Measurements from ENCODE around the gene VIT. TPM values are rescaled to one million over a fixed set of nuclear protein-coding genes. Genes with fewer than 3 reads are reported as not detected.

The VIT gene
- total and polyA plus RNA-seq, 2 experiments from 2014 or later, result not detected

GRCh38 chr2:36653967-36654694 is 42.4 kb upstream of the VIT start:
- H3K4me1 ChIP-seq (ENCODE audit: insufficient read depth), result no peaks in the 10 kb centered on the region; the same call in 1 of the 2 replicates
- Mint-ChIP-seq H3K4me3 (no peak overlapping the region), H3K4me1 (peaks cover 9% of the 10 kb centered on the region), H3K36me3 (ENCODE audit: low read depth) (no peaks in the 10 kb centered on the region), H3K27me3 (ENCODE audit: insufficient read depth, low read depth, poor library complexity) (no peaks in the 10 kb centered on the region), H3K27ac (no peak overlapping the region), H3K9me3 (no peaks in the 10 kb centered on the region; the same call in 2 of the 3 replicates)
- H2AFZ ChIP-seq, result no peak overlapping the region
- ATAC-seq (no peak), DNase-seq (ENCODE audit: low spot score) (no peak)
- TF ChIP-seq JUNB (IDR thresholded peaks at IDR 0.05; ENCODE audit: unreplicated experiment) (no peak), EZH2phosphoT487 (IDR thresholded peaks at IDR 0.05; ENCODE audit: unreplicated experiment) (no peak), ZNF331 (CRISPR knock-in tag; IDR thresholded peaks at IDR 0.05; ENCODE audit: low read depth) (no peak), STAT1 (IDR thresholded peaks at IDR 0.05; ENCODE audit: unreplicated experiment) (no peak), EZH2 (IDR thresholded peaks at IDR 0.05; ENCODE audit: low read depth, unreplicated experiment) (no peak), NANOG (IDR thresholded peaks at IDR 0.05; ENCODE audit: borderline replicate concordance) (no peak), POLR2AphosphoS5 (IDR thresholded peaks at IDR 0.05; ENCODE audit: low read depth) (no peak), ZNF462 (CRISPR knock-in tag; IDR thresholded peaks at IDR 0.05) (no peak), ZNF114 (CRISPR knock-in tag; IDR thresholded peaks at IDR 0.05) (no peak), CREB1 (CRISPR knock-in tag; IDR thresholded peaks at IDR 0.05; ENCODE audit: low read depth) (no peak)
- TF ChIP-seq, protein P1, sequence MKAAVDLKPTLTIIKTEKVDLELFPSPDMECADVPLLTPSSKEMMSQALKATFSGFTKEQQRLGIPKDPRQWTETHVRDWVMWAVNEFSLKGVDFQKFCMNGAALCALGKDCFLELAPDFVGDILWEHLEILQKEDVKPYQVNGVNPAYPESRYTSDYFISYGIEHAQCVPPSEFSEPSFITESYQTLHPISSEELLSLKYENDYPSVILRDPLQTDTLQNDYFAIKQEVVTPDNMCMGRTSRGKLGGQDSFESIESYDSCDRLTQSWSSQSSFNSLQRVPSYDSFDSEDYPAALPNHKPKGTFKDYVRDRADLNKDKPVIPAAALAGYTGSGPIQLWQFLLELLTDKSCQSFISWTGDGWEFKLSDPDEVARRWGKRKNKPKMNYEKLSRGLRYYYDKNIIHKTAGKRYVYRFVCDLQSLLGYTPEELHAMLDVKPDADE (IDR thresholded peaks at IDR 0.05), result no peak
- TF ChIP-seq, protein P2, sequence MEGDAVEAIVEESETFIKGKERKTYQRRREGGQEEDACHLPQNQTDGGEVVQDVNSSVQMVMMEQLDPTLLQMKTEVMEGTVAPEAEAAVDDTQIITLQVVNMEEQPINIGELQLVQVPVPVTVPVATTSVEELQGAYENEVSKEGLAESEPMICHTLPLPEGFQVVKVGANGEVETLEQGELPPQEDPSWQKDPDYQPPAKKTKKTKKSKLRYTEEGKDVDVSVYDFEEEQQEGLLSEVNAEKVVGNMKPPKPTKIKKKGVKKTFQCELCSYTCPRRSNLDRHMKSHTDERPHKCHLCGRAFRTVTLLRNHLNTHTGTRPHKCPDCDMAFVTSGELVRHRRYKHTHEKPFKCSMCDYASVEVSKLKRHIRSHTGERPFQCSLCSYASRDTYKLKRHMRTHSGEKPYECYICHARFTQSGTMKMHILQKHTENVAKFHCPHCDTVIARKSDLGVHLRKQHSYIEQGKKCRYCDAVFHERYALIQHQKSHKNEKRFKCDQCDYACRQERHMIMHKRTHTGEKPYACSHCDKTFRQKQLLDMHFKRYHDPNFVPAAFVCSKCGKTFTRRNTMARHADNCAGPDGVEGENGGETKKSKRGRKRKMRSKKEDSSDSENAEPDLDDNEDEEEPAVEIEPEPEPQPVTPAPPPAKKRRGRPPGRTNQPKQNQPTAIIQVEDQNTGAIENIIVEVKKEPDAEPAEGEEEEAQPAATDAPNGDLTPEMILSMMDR (conservative IDR thresholded peaks at IDR 0.05; ENCODE audit: low read depth in 2 of 2), result no peak
- TF ChIP-seq, protein P3, sequence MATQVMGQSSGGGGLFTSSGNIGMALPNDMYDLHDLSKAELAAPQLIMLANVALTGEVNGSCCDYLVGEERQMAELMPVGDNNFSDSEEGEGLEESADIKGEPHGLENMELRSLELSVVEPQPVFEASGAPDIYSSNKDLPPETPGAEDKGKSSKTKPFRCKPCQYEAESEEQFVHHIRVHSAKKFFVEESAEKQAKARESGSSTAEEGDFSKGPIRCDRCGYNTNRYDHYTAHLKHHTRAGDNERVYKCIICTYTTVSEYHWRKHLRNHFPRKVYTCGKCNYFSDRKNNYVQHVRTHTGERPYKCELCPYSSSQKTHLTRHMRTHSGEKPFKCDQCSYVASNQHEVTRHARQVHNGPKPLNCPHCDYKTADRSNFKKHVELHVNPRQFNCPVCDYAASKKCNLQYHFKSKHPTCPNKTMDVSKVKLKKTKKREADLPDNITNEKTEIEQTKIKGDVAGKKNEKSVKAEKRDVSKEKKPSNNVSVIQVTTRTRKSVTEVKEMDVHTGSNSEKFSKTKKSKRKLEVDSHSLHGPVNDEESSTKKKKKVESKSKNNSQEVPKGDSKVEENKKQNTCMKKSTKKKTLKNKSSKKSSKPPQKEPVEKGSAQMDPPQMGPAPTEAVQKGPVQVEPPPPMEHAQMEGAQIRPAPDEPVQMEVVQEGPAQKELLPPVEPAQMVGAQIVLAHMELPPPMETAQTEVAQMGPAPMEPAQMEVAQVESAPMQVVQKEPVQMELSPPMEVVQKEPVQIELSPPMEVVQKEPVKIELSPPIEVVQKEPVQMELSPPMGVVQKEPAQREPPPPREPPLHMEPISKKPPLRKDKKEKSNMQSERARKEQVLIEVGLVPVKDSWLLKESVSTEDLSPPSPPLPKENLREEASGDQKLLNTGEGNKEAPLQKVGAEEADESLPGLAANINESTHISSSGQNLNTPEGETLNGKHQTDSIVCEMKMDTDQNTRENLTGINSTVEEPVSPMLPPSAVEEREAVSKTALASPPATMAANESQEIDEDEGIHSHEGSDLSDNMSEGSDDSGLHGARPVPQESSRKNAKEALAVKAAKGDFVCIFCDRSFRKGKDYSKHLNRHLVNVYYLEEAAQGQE (IDR thresholded peaks at IDR 0.05; ENCODE audit: unreplicated experiment), result no peak
- no peak overlapping the region for H3K27ac ChIP-seq (ENCODE audit: low read depth)
- no peak overlapping the region for H3K4me2 ChIP-seq
- H3K9me2 ChIP-seq (ENCODE audit: insufficient read depth), result 0 out of 2 replicates have a peak, but pooled peaks cover 7% of the 10 kb centered on the region
- no peaks in the 10 kb centered on the region for H4K20me1 ChIP-seq (replicated peaks; ENCODE audit: insufficient read depth)
- no peak overlapping the region for H3K4me3 ChIP-seq
- H3F3A ChIP-seq (replicated peaks; ENCODE audit: low read depth), result no peaks in the 10 kb centered on the region
- no peaks in the 10 kb centered on the region for H3K79me2 ChIP-seq (replicated peaks; ENCODE audit: insufficient read depth)
- H3K27me3 ChIP-seq (ENCODE audit: insufficient read depth), result no peaks in the 10 kb centered on the region
- no peaks in the 10 kb centered on the region for H3K36me3 ChIP-seq (ENCODE audit: insufficient read depth)

Measured in GM23338 (cell line).